ENCODE measurements around the gene LRMDA.

Gene LRMDA

GRCh38 chr10:75857269-75857846 is 425.9 kb downstream of the LRMDA start:
- no peak for DNase-seq

GRCh38 chr10:75857896-75858295 is 426.5 kb downstream of the LRMDA start:
- no peak for DNase-seq

GRCh38 chr10:75858339-75858738 is 426.9 kb downstream of the LRMDA start:
- DNase-seq: no peak

- no peak for DNase-seq
Observed at GRCh38 chr10:75859141-75859540, 427.7 kb downstream of the LRMDA start.

- DNase-seq: no peak
Observed at GRCh38 chr10:75860009-75860408, 428.6 kb downstream of the LRMDA start.

GRCh38 chr10:75861582-75861981 is 430.2 kb downstream of the LRMDA start:
- no peak for DNase-seq

- DNase-seq: no peak
Observed at GRCh38 chr10:75862935-75863334, 431.5 kb downstream of the LRMDA start.

GRCh38 chr10:75864717-75865116 is 433.3 kb downstream of the LRMDA start:
- no peak for DNase-seq

- no peak for DNase-seq
Observed at GRCh38 chr10:75865413-75866299, 434.2 kb downstream of the LRMDA start.

- no peak for DNase-seq
Observed at GRCh38 chr10:75866300-75866625, 434.8 kb downstream of the LRMDA start.

GRCh38 chr10:75866731-75867130 is 435.3 kb downstream of the LRMDA start:
- no peak for DNase-seq

GRCh38 chr10:75868574-75868973 is 437.1 kb downstream of the LRMDA start:
- no peak for DNase-seq

GRCh38 chr10:75870039-75870645 is 438.7 kb downstream of the LRMDA start:
- DNase-seq: no peak

GRCh38 chr10:75875740-75876139 is 444.3 kb downstream of the LRMDA start:
- no peak for DNase-seq

- DNase-seq: no peak
Observed at GRCh38 chr10:75876710-75877109, 445.3 kb downstream of the LRMDA start.

- no peak for DNase-seq
Observed at GRCh38 chr10:75877877-75878276, 446.5 kb downstream of the LRMDA start.

- DNase-seq: no peak
Observed at GRCh38 chr10:75878586-75878985, 447.2 kb downstream of the LRMDA start.

GRCh38 chr10:75880031-75880775 is 448.8 kb downstream of the LRMDA start:
- no peak for DNase-seq

- no peak for DNase-seq
Observed at GRCh38 chr10:75883081-75884072, 452.0 kb downstream of the LRMDA start.

GRCh38 chr10:75884808-75885207 is 453.4 kb downstream of the LRMDA start:
- no peak for DNase-seq

GRCh38 chr10:75887369-75887768 is 455.9 kb downstream of the LRMDA start:
- DNase-seq: no peak
